CD4-positive, alpha-beta T cell treated with Interleukin-12 subunit alpha and Interleukin-12 subunit beta, for 1 hour (primary cell): ENCODE data around the gene SNAP25.

Experiments
- DNase-seq: peaks from one replicate; pipeline ENCODE4 v3.0.0-alpha.2; 2020

SNAP25 gene

GRCh38 chr20:10217721-10218410 lies 764 bp upstream of the SNAP25 start:
- no peak for DNase-seq

GRCh38 chr20:10219452-10219791 lies 792 bp downstream of the SNAP25 start:
- DNase-seq: peak; percentile 55

- DNase-seq: no peak
Measured at GRCh38 chr20:10219993-10220750, 1.5 kb downstream of the SNAP25 start.

- no peak for DNase-seq
Measured at GRCh38 chr20:10221021-10221420, 2.4 kb downstream of the SNAP25 start.

GRCh38 chr20:10225439-10226060 lies 6.9 kb downstream of the SNAP25 start:
- no peak for DNase-seq

- DNase-seq: no peak
Measured at GRCh38 chr20:10228330-10228729, 9.7 kb downstream of the SNAP25 start.

- DNase-seq: no peak
Measured at GRCh38 chr20:10231290-10231689, 12.7 kb downstream of the SNAP25 start.

- DNase-seq: no peak
Measured at GRCh38 chr20:10236540-10237533, 18.2 kb downstream of the SNAP25 start.

GRCh38 chr20:10239954-10240353 lies 21.3 kb downstream of the SNAP25 start:
- no peak for DNase-seq

GRCh38 chr20:10240655-10241054 lies 22.0 kb downstream of the SNAP25 start:
- no peak for DNase-seq

- no peak for DNase-seq
Measured at GRCh38 chr20:10242166-10242565, 23.5 kb downstream of the SNAP25 start.

GRCh38 chr20:10247440-10247839 lies 28.8 kb downstream of the SNAP25 start:
- no peak for DNase-seq

GRCh38 chr20:10249048-10249770 lies 30.6 kb downstream of the SNAP25 start:
- DNase-seq: no peak

GRCh38 chr20:10249822-10250221 lies 31.2 kb downstream of the SNAP25 start:
- no peak for DNase-seq

- no peak for DNase-seq
Measured at GRCh38 chr20:10250902-10251301, 32.3 kb downstream of the SNAP25 start.

- DNase-seq: no peak
Measured at GRCh38 chr20:10253780-10254179, 35.1 kb downstream of the SNAP25 start.

- no peak for DNase-seq
Measured at GRCh38 chr20:10255846-10256245, 37.2 kb downstream of the SNAP25 start.

- no peak for DNase-seq
Measured at GRCh38 chr20:10259166-10259565, 40.5 kb downstream of the SNAP25 start.

- no peak for DNase-seq
Measured at GRCh38 chr20:10260316-10260715, 41.7 kb downstream of the SNAP25 start.

- no peak for DNase-seq
Measured at GRCh38 chr20:10261702-10262101, 43.1 kb downstream of the SNAP25 start.

- DNase-seq: no peak
Measured at GRCh38 chr20:10263385-10264165, 44.9 kb downstream of the SNAP25 start.
